B cell (primary cell): ENCODE measurements around the gene BOC. TPM values are rescaled to one million over a fixed set of nuclear protein-coding genes. Genes with fewer than 3 reads are reported as not detected.

Source experiments
- ATAC-seq: fragments of 200-7000 bp; cut with Tn5 transposase; one replicate; pipeline ENCODE4 v1.10.0; 2021; ENCODE audit warnings: low read depth, mild to moderate bottlenecking, moderate number of reproducible peaks, moderate library complexity
- CTCF ChIA-PET: fragments of 350-600 bp; sonication (Branson Sonifier 250); formaldehyde crosslinking; loops from one replicate; lab custom pipeline; 2021; ENCODE audit warnings: antibody characterized with exemption, inconsistent platforms; lab: Charles Lee
- POLR2A ChIA-PET: fragments of 350-600 bp; sonication (Branson Sonifier 250); formaldehyde crosslinking; loops from one replicate; lab custom pipeline; 2021; ENCODE audit warnings: antibody characterized with exemption; lab: Charles Lee
- DNase-seq: peaks from one replicate; pipeline ENCODE4 v3.0.0; 2013
- H2AFZ ChIP-seq: 2 replicates; pipeline ENCODE4 v1.6.1; 2012; ENCODE audit warnings: mild to moderate bottlenecking, low read depth, low read length; ENCODE audit not compliant: insufficient read depth, poor library complexity, severe bottlenecking
- H3K27ac ChIP-seq, 2 donors: 1 replicate in 1 of 2; 2 replicates in 1 of 2; pipeline ENCODE4 v1.5.1; 2012 to 2013; ENCODE audit warnings: low read length in 2 of 2, mild to moderate bottlenecking in 2 of 2, moderate library complexity in 1 of 2
- H3K27me3 ChIP-seq, 4 experiments: fragments of 200-600 bp in 1 of 4; sonication (generic) in 1 of 4; replicated peaks in 1 of 4; 1 replicate in 2 of 4; 2 replicates in 2 of 4; pipeline versions ENCODE4 v1.6.1 to v1.7.0; 2013 to 2016; ENCODE audit warnings: low read length in 3 of 4, mild to moderate bottlenecking in 2 of 4, mixed read lengths in 1 of 4, moderate library complexity in 1 of 4; ENCODE audit not compliant: insufficient read depth in 4 of 4, control insufficient read depth in 3 of 4; ENCODE audit errors: control extremely low read depth in 1 of 4
- H3K36me3 ChIP-seq, 2 experiments: replicated peaks in 1 of 2; 1 replicate in 1 of 2; 2 replicates in 1 of 2; pipeline versions ENCODE4 v1.6.1 to v1.7.1; 2013; ENCODE audit warnings: low read length in 1 of 2; ENCODE audit not compliant: insufficient read depth in 2 of 2, control insufficient read depth in 1 of 2; ENCODE audit errors: control extremely low read depth in 1 of 2, extremely low read depth in 1 of 2
- H3K4me1 ChIP-seq, 2 donors: fragments of 200-600 bp in 1 of 2; sonication (generic) in 1 of 2; 1 replicate in 1 of 2; 2 replicates in 1 of 2; pipeline versions ENCODE4 v1.5.1 to v1.6.1; 2013 to 2017; ENCODE audit warnings: low read length in 2 of 2; ENCODE audit not compliant: control insufficient read depth in 2 of 2, insufficient read depth in 2 of 2
- H3K4me2 ChIP-seq: replicated peaks from 2 replicates; pipeline ENCODE3; 2012; ENCODE audit warnings: mild to moderate bottlenecking, low read depth, low read length; ENCODE audit not compliant: poor library complexity, severe bottlenecking
- H3K4me3 ChIP-seq, 5 experiments: fragments of 200-600 bp in 1 of 5; sonication (generic) in 1 of 5; 1 replicate in 3 of 5; 2 replicates in 2 of 5; pipeline versions ENCODE4 v1.5.1 to v1.7.0; 2011 to 2016; ENCODE audit warnings: low read length in 4 of 5, mild to moderate bottlenecking in 4 of 5, low read depth in 2 of 5, control low read depth in 1 of 5, moderate library complexity in 1 of 5; ENCODE audit not compliant: insufficient read depth in 1 of 5; ENCODE audit errors: control extremely low read depth in 1 of 5, extremely low read depth in 1 of 5
- H3K79me2 ChIP-seq: fragments of 200-600 bp; sonication (generic); one replicate; pipeline ENCODE4 v1.6.0; 2016; ENCODE audit warnings: low read length; ENCODE audit not compliant: control insufficient read depth, insufficient read depth
- H3K9ac ChIP-seq: fragments of 200-600 bp; sonication (generic); 2 replicates; pipeline ENCODE4 v1.6.1; 2017; ENCODE audit warnings: mild to moderate bottlenecking, low read length, moderate library complexity
- H3K9me3 ChIP-seq, 3 donors: one replicate each; pipeline versions ENCODE4 v1.6.1 to v1.7.1; 2013; ENCODE audit warnings: low read length in 2 of 3; ENCODE audit not compliant: control insufficient read depth in 2 of 3, insufficient read depth in 1 of 3; ENCODE audit errors: control extremely low read depth in 1 of 3
- H4K20me1 ChIP-seq: 2 replicates; pipeline ENCODE4 v1.6.0; 2012; ENCODE audit warnings: mild to moderate bottlenecking, low read length; ENCODE audit not compliant: insufficient read depth, control insufficient read depth, poor library complexity, severe bottlenecking
- H3K27ac Mint-ChIP-seq: one replicate; pipeline ENCODE4 v1.8.0; 2021; ENCODE audit warnings: mixed read lengths
- H3K27me3 Mint-ChIP-seq: one replicate; pipeline ENCODE4 v1.8.0; 2021; ENCODE audit warnings: mixed read lengths
- H3K4me1 Mint-ChIP-seq: one replicate; pipeline ENCODE4 v1.8.0; 2021; ENCODE audit warnings: mixed read lengths
- H3K4me3 Mint-ChIP-seq: one replicate; pipeline ENCODE4 v1.8.0; 2021; ENCODE audit warnings: mixed read lengths
- H3K9me3 Mint-ChIP-seq: one replicate; pipeline ENCODE4 v1.8.0; 2022; ENCODE audit warnings: mixed read lengths; ENCODE audit not compliant: insufficient read depth
- EZH2 ChIP-seq: IDR thresholded peaks from 2 replicates; pipeline ENCODE4 v1.6.1; 2012; ENCODE audit warnings: borderline replicate concordance, low read depth, mild to moderate bottlenecking, moderate library complexity, low read length; ENCODE audit not compliant: insufficient read depth, poor library complexity, severe bottlenecking
- WGBS: methylation state at CpG from one replicate; pipeline ENCODE4 v1.1.5; 2013; ENCODE audit warnings: missing lambda C conversion rate; ENCODE audit not compliant: insufficient coverage; 5-methylcytosine and 5-hydroxymethylcytosine counted together
- intact Hi-C: fragments of 100-400 bp; cut with micrococcal nuclease; formaldehyde crosslinking; loops from one replicate; pipeline ENCODE4 v1.10.0; 2022
- polyA plus RNA-seq: library from polyadenylated mRNA; depleted of rRNA; stranded (reverse); fragments of >200 nt; gene quantifications from 2 replicates; pipeline ENCODE4 v1.2.3, GENCODE V29; 2012
- total RNA-seq, 2 donors: library from RNA; stranded (reverse); fragments of 120-200 nt in 1 of 2; gene quantifications; 1 replicate in 1 of 2; 2 replicates in 1 of 2; pipeline versions ENCODE4 v1.2.3 to v1.2.4, GENCODE V29; 2013 to 2022
- TF ChIP-seq, protein P1 (sequence below): fragments of 200-600 bp; IDR thresholded peaks from one replicate; pipeline ENCODE4 v1.8.0; 2022; ENCODE audit warnings: antibody characterized with exemption, mild to moderate bottlenecking

BOC gene
- total and polyA plus RNA-seq, 2 donors (not counting 1 experiment from before 2014, with no cell fraction given): 0.12 to 2.0 TPM

DNA sequence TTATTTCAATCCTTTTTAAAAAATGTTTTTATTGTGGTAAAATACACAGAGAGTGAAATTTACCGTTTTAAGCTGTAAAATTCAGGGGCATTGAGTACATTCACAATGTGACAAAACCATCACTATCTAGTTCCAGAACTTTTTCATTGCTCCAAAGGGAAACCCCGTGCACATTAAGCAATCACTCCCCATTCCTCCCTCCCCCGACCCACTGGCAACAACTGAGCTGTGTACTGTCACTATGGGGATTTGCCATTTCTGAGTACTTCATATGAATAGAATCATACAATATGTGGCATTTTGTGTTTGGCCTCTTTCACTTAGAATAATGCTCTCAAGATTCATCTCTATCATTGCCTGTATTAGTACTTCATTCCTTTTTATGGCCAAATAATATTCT, 45.5 kb upstream of the BOC start:
- TF ChIP-seq EZH2: no peak
- TF ChIP-seq, protein P1, sequence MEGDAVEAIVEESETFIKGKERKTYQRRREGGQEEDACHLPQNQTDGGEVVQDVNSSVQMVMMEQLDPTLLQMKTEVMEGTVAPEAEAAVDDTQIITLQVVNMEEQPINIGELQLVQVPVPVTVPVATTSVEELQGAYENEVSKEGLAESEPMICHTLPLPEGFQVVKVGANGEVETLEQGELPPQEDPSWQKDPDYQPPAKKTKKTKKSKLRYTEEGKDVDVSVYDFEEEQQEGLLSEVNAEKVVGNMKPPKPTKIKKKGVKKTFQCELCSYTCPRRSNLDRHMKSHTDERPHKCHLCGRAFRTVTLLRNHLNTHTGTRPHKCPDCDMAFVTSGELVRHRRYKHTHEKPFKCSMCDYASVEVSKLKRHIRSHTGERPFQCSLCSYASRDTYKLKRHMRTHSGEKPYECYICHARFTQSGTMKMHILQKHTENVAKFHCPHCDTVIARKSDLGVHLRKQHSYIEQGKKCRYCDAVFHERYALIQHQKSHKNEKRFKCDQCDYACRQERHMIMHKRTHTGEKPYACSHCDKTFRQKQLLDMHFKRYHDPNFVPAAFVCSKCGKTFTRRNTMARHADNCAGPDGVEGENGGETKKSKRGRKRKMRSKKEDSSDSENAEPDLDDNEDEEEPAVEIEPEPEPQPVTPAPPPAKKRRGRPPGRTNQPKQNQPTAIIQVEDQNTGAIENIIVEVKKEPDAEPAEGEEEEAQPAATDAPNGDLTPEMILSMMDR: no peak
- Histone ChIP-seq H3K27ac (no peak overlapping the region), H3K4me2 (no peak overlapping the region), H2AFZ (no peak overlapping the region), H3K27me3 (no peaks in the 10 kb centered on the region), H3K9ac (no peak overlapping the region), H3K9me3 (no peaks in the 10 kb centered on the region), H3K36me3 (no peaks in the 10 kb centered on the region), H3K4me1 (no peaks in the 10 kb centered on the region), H3K4me3 (no peak overlapping the region), H3K79me2 (no peaks in the 10 kb centered on the region), H4K20me1 (no peaks in the 10 kb centered on the region)
- no peak overlapping the region for H3K4me3 Mint-ChIP-seq
- H3K27me3 Mint-ChIP-seq: peaks cover 10% of the 10 kb centered on the region
- ChIA-PET CTCF (no interaction called here), POLR2A (no interaction called here)
- DNase-seq: no peak
- no peak for ATAC-seq
- H3K4me1 Mint-ChIP-seq: no peaks in the 10 kb centered on the region
- no peak overlapping the region for H3K27ac Mint-ChIP-seq
- intact Hi-C loops: no loop called here
- WGBS: no CpG with 5 or more reads among the region's 3 CpGs
- H3K9me3 Mint-ChIP-seq: no peaks in the 10 kb centered on the region

- no peak overlapping the region for H3K4me3 Mint-ChIP-seq
- TF ChIP-seq, protein P1: no peak
- no peak for TF ChIP-seq EZH2
- no peak overlapping the region for H3K4me3 ChIP-seq
- no peaks in the 10 kb centered on the region for H3K9me3 ChIP-seq
- ATAC-seq: no peak
- CTCF ChIA-PET: no interaction called here
- no peaks in the 10 kb centered on the region for H3K79me2 ChIP-seq
- H3K4me1 Mint-ChIP-seq: no peaks in the 10 kb centered on the region
- intact Hi-C loops: no loop called here
- H3K27me3 ChIP-seq: no peaks in the 10 kb centered on the region
- WGBS: no CpG with 5 or more reads among the region's 1 CpG
- no peak for DNase-seq
- no peak overlapping the region for H2AFZ ChIP-seq
- POLR2A ChIA-PET: no interaction called here
- H3K4me2 ChIP-seq: no peak overlapping the region
- H3K9ac ChIP-seq: no peak overlapping the region
- H3K36me3 ChIP-seq: no peaks in the 10 kb centered on the region
- H3K27ac ChIP-seq: no peak overlapping the region
- no peaks in the 10 kb centered on the region for H3K4me1 ChIP-seq
- no peaks in the 10 kb centered on the region for H4K20me1 ChIP-seq
- no peaks in the 10 kb centered on the region for H3K9me3 Mint-ChIP-seq
- no peak overlapping the region for H3K27ac Mint-ChIP-seq
- peaks cover 10% of the 10 kb centered on the region for H3K27me3 Mint-ChIP-seq
Observed at GRCh38 chr3:113166357-113166718, 45.0 kb upstream of the BOC start.
